Gastrocnemius medialis (tissue), 4 donors: ENCODE measurements around the gene SFMBT1.

Source experiments
- POLR2A ChIP-seq, 2 donors: fragments of 450-650 bp; IDR thresholded peaks; one replicate each; pipeline ENCODE4 v1.6.1; 2017; ENCODE audit warnings: antibody characterized with exemption in 2 of 2, mild to moderate bottlenecking in 2 of 2, moderate library complexity in 2 of 2
- TF ChIP-seq, protein P1 (sequence below), 5 experiments: fragments of 450-650 bp in 3 of 5; fragments of 200-600 bp in 2 of 5; sonication (generic) in 2 of 5; IDR thresholded peaks in 4 of 5; conservative IDR thresholded peaks in 1 of 5; 1 replicate in 4 of 5; 2 replicates in 1 of 5; pipeline ENCODE4 v1.5.1; 2016 to 2019; ENCODE audit warnings: antibody characterized with exemption in 5 of 5, mild to moderate bottlenecking in 3 of 5, moderate library complexity in 3 of 5

DNA sequence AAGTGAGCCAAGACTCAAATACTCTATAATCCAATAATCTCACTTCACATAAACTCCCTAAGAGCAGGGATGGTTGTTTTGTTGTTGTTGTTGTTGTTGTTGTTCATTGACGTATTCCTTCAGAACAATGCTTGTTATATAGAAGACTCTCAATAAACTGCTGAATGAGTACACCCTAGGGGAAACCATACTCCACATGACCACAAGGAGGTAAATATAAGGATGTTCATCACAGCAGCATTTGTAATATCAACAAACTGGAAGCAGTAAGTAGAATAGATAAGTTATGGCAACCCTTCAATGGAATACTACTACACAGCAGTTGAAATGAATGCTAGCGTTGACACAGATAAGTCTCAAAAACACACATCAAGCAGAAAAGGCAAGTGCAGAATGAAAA is 86.1 kb downstream of the SFMBT1 start:
- TF ChIP-seq, protein P1, sequence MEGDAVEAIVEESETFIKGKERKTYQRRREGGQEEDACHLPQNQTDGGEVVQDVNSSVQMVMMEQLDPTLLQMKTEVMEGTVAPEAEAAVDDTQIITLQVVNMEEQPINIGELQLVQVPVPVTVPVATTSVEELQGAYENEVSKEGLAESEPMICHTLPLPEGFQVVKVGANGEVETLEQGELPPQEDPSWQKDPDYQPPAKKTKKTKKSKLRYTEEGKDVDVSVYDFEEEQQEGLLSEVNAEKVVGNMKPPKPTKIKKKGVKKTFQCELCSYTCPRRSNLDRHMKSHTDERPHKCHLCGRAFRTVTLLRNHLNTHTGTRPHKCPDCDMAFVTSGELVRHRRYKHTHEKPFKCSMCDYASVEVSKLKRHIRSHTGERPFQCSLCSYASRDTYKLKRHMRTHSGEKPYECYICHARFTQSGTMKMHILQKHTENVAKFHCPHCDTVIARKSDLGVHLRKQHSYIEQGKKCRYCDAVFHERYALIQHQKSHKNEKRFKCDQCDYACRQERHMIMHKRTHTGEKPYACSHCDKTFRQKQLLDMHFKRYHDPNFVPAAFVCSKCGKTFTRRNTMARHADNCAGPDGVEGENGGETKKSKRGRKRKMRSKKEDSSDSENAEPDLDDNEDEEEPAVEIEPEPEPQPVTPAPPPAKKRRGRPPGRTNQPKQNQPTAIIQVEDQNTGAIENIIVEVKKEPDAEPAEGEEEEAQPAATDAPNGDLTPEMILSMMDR (IDR thresholded peaks at IDR 0.05 in 4 of 5, conservative IDR thresholded peaks at IDR 0.05 in 1 of 5) = no peak
- no peak for TF ChIP-seq POLR2A (IDR thresholded peaks at IDR 0.05)
